8988T (cell line): Measurements from ENCODE around the gene SLFNL1.

Source experiments
- DNase-seq: peaks from one replicate; pipeline ENCODE4 v3.0.0; 2011

The SLFNL1 gene

DNA sequence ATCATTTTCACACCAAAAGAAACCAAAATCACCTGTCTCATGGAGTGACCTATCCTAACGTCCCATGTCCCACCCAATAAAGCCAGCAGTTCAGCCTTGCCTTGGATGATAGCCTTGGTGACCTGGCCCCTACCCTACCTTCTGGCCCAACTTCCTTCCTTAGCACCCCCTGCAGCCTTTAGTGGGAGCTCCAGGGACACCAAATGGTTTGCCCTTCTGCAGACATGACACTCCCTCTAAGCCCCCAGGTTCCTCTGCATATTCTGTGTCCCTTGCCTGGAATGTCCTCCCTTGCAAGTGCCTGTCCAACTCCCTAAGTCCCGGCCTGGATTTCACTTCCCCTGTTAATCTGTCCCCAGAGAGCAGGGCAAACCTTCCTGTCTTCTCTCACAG is 2.2 kb downstream of the SLFNL1 start:
- DNase-seq = no peak

DNA sequence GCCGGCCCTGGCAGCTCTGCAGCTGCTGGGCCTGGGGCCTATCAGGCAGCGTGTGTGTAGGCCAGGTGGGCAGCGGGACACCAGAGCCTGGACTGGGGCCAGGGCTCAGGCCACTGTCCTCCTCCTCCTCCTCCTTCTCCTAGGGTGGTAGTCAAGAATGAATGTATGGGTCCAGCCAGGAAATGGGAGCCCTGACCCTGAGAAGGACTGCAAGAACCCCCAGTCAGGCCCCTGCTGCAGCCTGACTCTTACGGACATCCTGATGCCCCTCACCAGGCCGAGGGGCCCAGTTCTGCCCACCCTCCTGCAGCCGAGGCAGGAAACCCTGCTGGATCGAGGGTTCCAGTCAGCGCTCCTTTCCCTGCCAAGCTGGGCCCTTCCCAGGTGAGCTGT is 3.5 kb downstream of the SLFNL1 start:
- DNase-seq = no peak

DNA sequence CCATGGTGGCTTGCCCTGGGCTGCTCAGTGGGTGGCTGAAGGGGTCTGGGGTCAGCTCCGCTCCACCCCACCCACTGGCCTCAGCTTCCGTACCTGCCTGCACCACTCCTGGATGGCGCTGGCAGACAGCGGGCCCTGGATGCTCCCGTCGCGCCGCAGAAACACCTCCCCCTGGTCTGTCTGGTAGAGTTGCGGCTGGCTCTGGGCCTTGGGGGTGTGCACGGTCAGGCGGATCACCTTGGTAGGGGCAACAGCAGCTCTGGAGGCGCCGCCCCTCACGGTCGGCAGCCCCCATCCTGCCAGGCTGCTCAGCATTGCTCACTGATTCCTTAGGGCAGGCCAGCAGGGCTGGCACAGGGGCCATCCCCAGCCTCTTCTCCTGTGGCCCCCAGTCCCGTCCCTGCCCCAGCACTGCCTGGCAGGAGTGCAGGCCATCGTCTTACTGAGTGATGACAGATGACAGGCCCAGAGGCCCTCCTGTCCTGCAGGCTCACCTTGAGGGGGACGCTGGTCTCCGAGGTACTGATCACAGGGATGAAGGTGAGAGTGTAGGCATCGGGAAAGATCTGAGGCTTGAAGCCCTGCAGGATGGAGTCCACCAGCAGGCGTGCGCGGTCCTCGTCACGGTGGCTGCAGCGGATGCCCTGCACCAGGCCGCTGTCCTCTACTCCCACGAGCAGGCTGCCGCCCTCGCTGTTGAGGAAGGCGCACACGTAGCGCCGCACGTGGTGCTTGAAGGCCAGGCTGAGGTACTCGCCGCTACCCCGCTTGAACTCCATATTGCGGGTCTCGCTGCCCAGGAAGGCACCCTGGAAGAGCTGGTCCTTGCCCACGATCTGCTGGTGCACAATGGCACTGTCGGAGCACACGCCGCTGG is 4.1 kb downstream of the SLFNL1 start:
- no peak for DNase-seq

DNA sequence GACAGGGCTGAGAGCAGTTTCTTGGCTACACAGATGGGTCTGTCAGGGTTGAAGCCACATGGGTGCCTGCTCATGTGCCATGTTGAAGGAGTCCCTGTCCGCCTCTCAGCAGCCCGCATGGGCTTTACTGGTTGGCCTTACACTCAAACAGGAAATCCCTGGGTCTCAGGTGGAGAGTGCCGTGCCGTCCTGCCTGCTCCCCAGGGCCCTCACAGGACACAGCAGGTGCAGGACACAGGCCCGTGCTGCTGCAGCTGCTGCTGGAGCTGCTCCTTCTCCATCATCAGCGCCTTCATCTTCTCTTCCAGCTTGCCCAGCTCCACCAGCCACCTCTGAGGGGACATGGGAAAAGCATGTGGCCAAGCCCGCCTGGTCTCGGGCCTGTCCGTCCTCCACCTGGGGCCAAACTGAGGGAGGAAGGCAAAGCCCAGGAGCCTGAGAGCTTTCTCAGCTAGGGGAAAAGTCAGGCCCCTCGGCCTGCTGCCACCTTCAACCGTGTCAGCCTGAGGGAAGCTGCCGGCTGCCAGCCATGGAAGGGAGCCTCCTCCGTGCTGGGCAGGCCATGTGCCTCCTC is 5.5 kb downstream of the SLFNL1 start:
- DNase-seq = no peak

DNA sequence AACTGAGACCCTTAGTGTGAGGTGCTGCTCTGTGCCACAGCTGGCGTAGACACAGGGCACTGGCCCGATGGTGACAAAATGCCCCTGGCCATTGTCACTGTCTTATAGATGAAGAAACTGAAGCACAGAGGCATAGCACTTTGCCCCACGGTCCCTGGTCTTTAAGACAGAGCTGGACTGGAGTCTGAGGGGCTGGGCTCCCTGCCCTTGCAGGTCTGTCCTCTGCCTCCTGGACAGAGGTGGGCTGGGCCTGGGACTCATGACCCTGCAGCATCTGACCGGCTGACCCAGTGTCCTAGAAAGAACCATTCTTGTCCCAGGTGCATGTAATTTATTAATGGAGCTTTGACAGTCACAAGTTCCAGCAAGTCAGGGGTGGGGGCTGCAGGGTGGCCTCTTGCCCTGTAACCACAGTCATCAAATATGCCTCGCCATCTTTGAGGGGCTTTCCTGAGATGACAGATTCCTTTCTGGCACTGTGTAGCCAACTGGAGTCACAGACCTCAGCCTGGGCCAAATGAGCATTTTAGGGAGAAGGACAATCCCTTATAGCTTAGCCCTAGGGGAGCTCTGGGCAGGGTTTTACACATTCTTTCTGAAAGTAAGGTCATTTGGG is 6.1 kb downstream of the SLFNL1 start:
- DNase-seq = no peak

DNA sequence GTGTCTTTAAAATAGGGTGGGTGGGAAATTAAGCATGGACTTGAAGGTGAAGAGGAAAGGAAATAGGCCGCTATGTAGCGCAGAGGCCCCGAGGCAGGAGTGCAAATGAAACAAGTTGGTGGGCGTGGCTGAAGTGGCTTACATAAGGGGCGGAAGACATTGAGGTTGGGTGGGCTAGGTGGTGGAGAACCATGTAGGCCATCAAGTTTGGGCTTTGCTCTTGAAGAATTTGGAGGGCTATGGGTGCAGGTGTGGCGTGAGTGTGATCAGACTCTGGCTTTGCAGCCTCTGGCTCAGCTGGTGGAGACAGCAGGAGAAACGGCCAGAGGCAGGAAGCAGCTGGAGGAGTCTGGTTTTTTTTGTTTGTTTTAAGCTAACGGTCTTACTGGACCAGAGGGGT is 6.7 kb downstream of the SLFNL1 start:
- DNase-seq = no peak

DNA sequence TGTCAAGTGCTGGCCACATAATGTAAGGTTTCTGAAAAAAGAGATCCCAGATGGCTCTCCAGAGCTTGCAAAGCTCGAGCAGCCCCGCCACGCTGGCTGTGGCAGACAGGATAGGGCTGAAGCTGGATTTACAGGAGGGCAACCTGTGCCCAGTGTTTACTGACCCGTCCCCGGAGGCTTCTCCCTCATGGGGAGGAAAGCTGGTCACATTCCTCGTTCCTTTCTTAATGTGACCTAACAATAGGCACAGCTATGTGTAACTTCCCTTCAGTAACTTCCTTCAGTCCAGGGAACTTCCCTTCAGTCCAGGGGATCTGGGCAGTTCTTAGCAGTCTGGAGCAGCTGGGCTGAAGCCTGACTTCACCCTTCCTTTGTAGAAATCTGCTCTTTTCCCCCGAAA is 7.7 kb downstream of the SLFNL1 start:
- no peak for DNase-seq

DNA sequence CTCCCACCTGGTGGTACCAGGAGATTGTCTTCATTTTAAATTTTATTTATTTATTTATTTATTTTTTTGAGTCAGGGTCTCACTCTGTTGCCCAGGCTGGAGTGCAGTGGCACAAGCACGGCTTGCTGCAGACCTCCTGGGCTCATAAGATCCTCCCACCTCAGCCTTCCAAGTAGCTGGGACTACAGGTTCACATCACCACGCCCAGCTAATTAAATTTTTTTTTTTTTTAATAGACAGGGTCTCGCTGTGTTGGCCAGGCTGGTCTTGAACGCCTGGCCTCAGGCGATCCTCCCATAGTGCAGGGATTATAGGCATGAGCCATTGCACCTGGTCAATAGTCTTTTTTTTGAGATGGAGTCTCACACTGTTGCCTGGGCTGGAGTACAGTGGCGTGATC is 8.5 kb downstream of the SLFNL1 start:
- no peak for DNase-seq

DNA sequence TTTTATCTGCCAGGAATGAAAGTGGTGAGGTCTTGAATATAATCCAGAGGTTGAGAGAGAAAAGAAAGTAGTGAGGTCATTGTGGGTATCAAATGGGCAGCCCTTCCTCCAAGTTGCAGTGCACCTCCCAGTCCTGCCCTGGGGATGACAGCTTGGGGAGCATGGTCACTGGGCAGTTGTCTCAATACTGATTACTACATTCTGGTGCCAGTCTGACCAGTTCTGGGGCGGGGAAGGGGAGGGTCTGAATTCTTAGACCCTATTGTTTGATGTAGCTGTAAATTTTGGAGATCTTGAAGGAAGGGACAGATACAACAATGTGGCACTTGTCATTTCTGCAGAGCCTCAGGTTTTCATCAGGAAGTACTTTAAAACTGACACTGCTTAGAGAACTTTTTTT is 11.2 kb downstream of the SLFNL1 start:
- no peak for DNase-seq

DNA sequence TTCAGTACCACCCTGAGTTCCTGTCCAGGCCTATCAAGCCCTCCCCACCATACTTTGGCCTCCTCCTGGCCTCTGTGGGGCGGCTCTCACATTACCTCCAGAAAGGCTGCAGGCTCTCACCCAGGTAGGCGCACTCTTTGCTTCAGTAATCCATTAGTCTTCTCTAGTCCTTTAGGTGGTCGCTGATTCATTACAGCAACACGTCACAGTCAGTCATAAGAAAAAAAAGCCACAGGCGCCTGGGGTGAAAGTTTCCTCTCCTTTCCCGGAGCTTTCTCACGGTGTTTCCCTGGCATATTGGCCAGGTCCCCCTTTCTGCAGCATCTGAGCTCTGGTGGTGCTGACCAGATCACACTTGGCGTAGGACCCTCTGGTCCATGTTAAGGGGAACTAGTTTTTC is 12.1 kb downstream of the SLFNL1 start:
- no peak for DNase-seq

DNA sequence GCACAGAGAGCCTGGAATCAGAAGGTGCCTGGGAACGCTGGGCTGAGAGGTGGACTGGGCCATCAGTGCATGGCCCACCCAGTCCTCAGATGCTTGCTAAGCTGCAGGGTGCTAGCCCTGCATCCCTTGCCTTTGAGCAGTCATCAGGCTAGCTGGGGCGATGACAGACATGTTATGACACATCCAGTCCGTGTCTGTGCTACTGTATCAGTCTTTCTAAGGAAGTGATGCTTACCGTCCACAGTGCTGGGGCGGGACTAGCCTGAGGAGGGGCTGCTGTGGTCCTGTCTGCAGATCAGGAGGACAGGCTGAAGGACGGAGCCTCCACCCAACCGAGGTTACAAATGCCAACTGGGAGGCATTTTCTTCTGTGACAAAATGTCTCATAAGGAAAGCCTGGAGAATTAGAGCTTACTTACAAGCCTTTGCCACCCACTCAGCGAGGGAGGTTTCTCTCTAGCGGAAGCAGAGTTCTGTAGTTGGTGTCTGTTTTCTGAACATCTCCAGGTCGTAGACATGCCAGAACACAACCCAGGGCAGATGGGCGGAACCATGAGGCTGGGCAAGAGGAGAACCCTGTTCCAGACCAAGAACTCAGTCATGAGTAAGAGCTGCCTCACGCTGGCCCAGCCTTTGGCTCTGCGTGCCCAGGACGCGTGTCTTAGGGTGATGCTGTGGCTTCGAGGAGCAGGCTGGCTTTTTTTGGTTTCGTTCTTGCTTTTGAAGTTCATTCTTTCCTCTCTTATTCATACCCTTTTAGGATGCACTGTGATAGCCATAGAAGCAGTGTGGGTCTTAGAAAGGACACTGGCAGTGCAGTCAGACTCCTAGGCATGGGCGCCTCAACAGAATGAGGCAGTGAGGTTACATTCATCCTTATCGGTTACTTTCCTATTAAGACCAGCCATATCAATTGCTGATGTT is 14.3 kb downstream of the SLFNL1 start:
- DNase-seq = no peak

DNA sequence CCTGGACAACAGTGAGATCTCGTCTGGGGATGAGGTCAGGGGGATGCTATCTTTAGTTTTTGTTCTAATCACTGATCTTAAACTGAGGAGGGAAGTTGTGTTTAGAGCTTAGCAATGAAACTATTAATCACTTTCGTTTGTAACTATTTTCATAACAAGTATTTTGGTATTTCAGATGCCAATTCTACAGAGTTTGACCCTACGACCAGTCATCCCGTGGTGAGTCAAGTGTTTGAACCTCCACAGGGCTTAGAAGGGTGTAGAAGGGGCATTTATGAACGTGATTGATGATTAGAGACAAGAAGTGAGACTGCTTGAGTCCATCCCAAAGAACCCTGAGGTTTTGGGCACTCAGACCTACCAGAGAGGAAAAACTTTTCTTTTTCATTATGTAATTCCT is 15.6 kb downstream of the SLFNL1 start:
- no peak for DNase-seq

DNA sequence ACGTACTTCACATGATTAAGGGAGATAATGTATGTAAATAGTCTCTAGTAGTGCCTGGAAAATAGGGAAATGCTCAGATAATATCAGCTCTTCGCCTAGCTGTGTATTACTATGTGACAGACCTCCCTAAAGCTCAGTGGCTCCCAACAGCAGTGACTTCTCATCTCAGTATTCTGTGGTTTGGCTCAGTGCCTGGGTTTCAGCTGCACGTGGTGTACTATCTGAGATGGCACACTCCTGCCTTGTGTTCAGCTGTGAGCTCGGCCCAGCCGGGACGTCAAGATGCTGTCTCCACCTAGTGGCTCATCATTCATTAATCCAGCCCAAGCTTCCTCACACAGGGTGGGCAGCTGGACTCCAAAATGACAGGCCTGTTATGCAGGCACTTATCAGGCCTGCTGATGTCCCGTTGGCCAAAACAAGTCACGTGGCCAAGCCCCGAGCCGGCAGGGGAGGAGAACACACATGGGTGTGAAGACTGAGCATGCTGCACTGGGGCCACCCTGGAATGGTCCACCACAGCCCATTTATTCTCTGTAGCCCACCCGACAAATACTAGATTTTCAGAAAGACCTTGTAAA is 17.8 kb downstream of the SLFNL1 start:
- no peak for DNase-seq

DNA sequence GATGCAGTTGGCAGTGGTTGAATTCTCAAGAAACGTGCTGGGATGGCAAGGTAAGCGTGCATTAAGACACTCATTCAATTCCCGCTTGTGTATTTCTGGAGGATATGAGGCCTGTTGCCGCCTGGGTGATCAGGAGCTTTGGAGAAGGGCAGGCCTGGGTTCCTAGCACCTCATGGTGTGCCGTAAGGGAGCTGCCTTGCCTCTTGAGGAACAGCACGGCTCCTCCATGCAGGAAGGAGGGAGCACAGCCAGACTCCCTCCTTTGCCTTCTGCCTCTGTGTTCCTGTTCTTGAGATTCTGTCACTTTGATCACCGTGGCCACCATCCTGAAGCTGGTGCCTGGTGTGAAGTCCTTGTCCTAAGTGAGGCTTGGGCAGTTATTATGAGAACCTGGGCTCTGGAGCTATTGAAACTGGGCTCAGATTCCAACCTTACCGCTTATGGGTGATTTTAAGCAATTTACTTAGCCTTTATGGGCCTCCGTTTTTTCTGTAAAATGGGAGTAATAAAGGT is 18.3 kb downstream of the SLFNL1 start:
- no peak for DNase-seq

DNA sequence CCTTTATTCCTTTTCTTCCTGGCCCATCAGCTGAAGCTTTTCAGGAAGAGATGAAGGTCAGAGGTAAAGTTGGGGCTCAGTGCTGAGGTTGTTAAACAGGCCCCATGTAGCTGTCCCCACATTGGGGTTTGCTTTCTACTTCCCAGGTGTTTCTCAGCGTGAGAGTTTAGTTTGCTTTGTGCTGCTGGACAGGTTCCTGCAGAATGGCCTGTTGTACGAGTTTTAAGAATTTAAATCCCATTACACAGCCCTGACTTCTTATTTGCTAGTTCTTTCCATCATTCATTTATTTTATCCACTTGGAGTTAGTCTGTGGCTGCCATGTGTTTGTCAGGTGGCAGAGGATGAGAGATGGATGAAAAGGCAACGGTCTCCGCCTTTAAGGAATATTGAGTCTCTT is 22.9 kb downstream of the SLFNL1 start:
- DNase-seq = no peak

DNA sequence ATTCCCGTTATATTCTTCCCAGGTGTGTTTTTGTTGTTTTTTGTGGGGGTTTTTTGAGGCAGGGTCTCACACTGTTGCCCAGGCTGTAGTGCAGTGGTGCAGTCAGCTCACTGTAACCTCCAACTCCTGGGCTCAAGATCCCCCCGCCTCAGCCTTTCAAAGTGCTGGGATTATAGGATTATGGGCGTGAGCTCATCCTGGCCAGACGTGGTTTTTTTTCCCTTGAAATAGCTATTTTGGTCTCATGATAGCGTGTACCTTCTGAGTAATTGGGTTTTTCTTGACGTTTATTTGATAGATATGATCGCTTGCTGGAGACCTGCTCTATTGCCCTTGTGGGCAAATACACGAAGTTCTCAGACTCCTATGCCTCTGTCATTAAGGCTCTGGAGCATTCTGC is 24.4 kb downstream of the SLFNL1 start:
- DNase-seq = no peak

DNA sequence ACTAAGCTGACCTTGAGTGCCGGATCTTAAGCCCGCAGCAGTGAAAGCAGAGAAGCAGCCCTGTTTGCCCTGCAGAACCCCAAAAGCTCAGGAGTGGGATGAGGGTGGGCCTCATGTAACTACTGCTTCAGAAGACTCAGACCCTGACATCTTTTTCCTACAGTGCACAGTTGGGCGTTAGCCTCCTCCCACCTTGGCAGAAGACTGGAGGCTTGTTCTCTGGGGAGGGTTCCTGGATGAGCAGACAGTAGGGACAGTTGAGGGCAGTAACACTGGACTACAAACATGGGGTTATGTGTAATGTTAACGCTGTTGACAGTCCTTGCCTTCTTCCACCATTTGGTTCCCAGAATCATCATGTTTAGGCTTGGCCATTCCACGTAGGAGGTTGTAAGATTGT is 32.5 kb downstream of the SLFNL1 start:
- no peak for DNase-seq

DNA sequence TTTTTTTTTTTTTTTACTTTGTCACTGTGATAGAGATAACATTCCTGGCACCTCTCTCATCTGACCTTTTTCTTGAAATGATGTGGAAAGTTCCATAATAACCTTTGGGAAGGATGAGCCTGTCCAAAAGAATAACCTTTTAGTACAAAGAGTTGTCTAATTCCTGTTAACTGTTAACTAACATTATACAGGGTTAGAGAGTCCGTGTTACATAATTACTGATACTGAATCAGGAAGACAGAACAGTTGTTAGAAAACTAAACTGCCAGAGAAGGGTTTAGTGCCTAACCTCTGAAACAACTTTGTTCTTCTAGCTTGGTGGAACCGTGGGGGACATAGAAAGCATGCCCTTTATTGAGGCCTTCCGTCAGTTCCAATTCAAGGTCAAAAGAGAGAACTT is 33.2 kb downstream of the SLFNL1 start:
- no peak for DNase-seq

DNA sequence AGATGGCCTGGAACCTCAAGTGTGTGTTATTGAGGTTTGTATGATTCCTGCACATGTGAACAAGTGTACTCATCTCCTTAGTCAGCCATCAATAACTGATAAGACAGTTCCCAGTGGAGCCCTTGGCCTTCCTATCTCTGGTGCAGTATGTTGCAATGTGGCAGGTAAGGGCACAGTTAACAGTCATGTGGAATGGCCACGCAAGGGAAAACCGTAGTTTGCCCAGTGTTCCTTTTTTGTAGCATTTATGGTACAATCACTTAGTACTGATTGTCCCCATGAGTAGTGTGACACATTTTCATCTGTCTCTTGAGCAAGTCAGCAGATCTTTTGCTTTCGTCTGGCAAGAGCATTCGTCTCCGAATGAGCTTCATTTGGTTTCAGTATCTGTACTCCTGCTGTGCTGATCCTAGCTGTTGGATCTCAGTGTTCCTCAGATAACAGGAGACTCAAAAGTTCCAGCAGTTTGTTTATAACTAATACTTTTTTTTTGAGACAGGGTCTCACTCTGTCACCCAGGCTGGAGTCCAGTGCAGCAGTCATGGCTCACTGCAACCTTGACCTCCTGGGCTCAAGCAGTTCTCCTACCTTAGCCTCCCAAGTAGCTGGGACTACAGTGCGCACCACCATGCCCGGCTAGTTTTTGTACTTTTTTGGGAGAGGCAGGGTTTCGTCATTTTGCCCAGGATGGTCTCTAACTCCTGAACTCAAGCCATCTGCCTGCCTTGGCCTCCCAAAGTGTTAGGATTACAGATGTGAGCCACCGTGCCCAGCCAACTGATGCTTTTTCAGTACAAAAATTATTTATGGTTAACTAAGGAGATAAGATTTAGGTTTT is 33.9 kb downstream of the SLFNL1 start:
- DNase-seq = no peak

DNA sequence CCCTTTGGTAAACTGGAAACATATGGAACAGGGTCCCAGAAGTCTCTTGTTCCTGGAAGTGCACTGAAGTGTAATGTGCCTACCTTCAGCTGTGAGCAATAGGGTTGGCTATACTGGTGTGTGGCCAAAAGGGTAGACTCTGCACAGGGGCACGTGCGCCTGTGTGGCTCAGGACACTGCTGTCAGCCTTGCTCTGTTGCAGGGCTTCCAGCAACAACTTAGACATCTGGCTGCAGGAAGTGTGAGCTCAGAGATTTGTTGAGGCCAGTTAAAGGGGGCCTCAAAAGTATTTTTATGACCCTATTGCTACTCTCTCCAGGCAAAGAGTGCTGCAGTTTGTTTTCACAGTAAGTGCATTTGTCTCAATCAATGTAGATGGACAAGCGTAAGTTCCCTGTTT is 34.6 kb downstream of the SLFNL1 start:
- DNase-seq = no peak

DNA sequence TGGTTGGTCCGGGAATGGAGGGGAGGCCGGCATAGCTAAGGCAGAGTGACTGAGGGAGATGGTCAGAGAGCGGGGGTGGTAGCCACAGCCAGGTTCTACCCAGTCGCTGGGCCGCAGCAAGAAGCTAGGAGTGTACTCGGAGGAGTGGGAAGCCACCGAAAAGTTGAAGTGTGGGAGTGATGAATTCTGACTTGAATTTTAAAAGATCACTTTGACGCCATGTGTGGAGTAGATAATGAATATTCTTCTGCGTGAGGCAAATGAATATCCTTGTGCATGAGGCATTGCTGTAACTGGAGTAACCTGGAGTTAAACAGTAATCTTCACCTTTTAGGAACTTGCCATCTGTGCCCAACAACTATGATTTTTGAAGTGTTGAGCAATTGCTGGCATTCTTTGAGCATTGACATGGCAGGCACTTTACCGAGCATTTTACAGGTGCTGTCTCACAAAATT is 35.2 kb downstream of the SLFNL1 start:
- no peak for DNase-seq

DNA sequence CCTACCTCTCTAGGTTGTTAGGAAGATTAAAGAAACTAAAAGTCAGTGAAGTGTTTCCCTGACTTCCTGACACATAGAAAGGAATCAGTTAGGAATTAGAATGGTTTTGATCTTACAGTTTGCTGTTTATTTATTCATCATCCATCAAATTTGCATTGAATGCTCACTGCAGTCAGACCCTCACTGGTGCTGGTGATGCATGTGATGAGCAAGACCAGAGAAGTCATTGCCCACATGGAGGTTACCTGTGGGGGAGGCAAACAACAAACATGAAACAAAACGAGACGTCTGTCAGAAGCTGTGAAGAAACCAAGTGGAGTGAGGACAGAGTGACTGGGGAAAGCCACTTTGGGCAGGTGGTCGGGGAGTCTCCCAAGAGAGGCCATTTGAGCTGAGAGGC is 35.6 kb downstream of the SLFNL1 start:
- DNase-seq = no peak
